Measurements from ENCODE around the gene CDC14B. TPM values are rescaled to one million over a fixed set of nuclear protein-coding genes. Genes with fewer than 3 reads are reported as not detected.

Gene CDC14B
- total RNA-seq, 6 donors from 2014 or later = 6.0 to 28.5 (median 12.7) TPM

DNA sequence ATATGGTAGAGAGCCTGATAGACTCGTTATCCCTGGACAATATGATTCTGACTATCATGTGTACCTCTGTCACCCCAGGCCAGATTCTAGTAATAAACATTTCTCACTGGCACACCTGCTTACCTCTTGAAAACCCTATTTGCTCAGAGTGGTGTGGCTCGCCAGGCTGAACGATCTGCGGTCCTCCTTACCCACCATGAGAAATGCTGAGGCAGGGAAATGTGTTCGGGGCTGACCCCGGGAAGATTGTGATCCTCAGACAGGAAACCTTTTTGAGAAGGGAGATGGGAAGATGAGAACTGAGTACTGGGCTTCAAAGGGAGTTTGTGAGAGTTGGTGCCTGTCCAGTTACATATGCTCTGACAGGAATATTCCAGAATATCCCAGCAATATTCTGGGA is 46.1 kb upstream of the CDC14B start:
- no peaks in the 10 kb centered on the region for H3K36me3 ChIP-seq
- H3K27me3 ChIP-seq = no peaks in the 10 kb centered on the region
- H3K9me3 ChIP-seq = no peaks in the 10 kb centered on the region
- WGBS, 2 donors = 86 to 89% methylated on average over 6 of the region's 6 CpGs
- ATAC-seq (ENCODE audit: low FRiP score in 2 of 2) = no peak
- H3K27ac ChIP-seq = no peak overlapping the region
- DNase-seq = no peak
- H3K4me3 ChIP-seq = no peak overlapping the region
- TF ChIP-seq POLR2AphosphoS5 (IDR thresholded peaks at IDR 0.05) (no peak), POLR2A (IDR thresholded peaks at IDR 0.05) (no peak), EP300 (IDR thresholded peaks at IDR 0.05) (no peak)
- H3K4me1 ChIP-seq = no peaks in the 10 kb centered on the region

DNA sequence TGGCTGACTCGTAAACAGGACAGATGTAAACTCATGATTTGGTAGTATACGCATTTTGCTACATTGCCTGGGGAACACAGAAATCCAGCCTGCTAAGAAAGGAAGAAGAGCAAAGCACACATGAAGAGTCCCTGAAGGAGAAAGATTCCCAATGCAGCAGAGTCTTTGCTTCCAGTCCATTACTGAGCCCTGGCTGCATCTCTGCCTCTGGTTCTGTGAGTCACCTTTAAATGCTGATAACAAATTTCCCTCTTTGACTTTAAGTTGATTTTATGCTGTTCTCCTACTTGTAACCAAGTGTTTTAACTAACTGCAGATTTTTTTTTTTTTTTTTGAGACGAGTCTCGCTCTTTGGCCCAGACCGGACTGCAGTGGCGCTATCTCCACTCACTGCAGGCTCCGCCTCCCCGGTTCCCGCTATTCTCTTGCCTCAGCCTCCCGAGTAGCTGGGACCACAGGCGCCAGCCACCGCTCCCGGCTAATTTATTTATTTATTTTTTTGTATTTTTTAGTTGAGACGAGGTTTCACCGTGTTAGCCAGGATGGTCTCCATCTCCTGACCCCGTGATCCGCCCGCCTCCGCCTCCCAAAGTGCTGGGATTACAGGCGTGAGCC is 44.0 kb upstream of the CDC14B start:
- Histone ChIP-seq H3K27ac (no peak overlapping the region), H3K4me3 (no peak overlapping the region), H3K36me3 (no peaks in the 10 kb centered on the region), H3K27me3 (no peaks in the 10 kb centered on the region), H3K9me3 (no peaks in the 10 kb centered on the region), H3K4me1 (no peaks in the 10 kb centered on the region)
- WGBS, 2 donors = 93 to 95% methylated on average over 20 of the region's 20 CpGs
- DNase-seq = no peak
- ATAC-seq (ENCODE audit: low FRiP score in 2 of 2) = no peak
- TF ChIP-seq, protein P1, sequence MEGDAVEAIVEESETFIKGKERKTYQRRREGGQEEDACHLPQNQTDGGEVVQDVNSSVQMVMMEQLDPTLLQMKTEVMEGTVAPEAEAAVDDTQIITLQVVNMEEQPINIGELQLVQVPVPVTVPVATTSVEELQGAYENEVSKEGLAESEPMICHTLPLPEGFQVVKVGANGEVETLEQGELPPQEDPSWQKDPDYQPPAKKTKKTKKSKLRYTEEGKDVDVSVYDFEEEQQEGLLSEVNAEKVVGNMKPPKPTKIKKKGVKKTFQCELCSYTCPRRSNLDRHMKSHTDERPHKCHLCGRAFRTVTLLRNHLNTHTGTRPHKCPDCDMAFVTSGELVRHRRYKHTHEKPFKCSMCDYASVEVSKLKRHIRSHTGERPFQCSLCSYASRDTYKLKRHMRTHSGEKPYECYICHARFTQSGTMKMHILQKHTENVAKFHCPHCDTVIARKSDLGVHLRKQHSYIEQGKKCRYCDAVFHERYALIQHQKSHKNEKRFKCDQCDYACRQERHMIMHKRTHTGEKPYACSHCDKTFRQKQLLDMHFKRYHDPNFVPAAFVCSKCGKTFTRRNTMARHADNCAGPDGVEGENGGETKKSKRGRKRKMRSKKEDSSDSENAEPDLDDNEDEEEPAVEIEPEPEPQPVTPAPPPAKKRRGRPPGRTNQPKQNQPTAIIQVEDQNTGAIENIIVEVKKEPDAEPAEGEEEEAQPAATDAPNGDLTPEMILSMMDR (IDR thresholded peaks at IDR 0.05) = no peak
- TF ChIP-seq POLR2A (IDR thresholded peaks at IDR 0.05) (no peak), EP300 (IDR thresholded peaks at IDR 0.05) (no peak), POLR2AphosphoS5 (IDR thresholded peaks at IDR 0.05) (no peak)

DNA sequence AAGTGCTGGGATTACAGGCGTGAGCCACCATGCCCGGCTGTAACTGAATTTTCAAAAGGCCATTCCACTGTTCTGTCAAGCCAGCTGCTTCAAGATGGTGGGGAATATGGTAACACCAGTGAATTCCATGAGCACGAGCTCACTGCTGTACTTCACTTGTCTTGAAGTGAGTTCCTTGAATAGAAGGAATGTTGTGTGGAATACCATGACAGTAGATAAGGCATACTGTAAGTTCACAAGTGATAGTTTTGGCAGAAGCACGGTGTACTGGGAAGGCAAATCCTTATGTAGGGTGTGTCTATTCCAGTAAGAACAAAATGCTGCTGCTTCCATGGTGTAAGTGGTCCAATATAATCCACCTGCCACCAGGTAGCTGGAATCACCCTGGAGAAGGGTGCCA is 42.1 kb upstream of the CDC14B start:
- no peak overlapping the region for H3K4me3 ChIP-seq
- 73 to 94% methylated on average over 4 of the region's 4 CpGs for WGBS, 2 donors
- H3K4me1 ChIP-seq = peaks cover 0 to 7% (median 3%) of the 10 kb centered on the region in 4 donors
- DNase-seq (no peak), ATAC-seq (ENCODE audit: low FRiP score in 2 of 2) (peak in 1 of 2 donors; percentile 51)
- H3K9me3 ChIP-seq = no peaks in the 10 kb centered on the region
- H3K27me3 ChIP-seq = no peaks in the 10 kb centered on the region
- H3K36me3 ChIP-seq = no peaks in the 10 kb centered on the region
- peak in 1 of 4 donors; percentile 57 for TF ChIP-seq EP300 (IDR thresholded peaks at IDR 0.05)
- peak in 1 of 2 donors; percentile 42 for TF ChIP-seq POLR2AphosphoS5 (IDR thresholded peaks at IDR 0.05)
- no peak for TF ChIP-seq POLR2A (IDR thresholded peaks at IDR 0.05)
- TF ChIP-seq, protein P1 (IDR thresholded peaks at IDR 0.05) = no peak
- no peak overlapping the region for H3K27ac ChIP-seq

DNA sequence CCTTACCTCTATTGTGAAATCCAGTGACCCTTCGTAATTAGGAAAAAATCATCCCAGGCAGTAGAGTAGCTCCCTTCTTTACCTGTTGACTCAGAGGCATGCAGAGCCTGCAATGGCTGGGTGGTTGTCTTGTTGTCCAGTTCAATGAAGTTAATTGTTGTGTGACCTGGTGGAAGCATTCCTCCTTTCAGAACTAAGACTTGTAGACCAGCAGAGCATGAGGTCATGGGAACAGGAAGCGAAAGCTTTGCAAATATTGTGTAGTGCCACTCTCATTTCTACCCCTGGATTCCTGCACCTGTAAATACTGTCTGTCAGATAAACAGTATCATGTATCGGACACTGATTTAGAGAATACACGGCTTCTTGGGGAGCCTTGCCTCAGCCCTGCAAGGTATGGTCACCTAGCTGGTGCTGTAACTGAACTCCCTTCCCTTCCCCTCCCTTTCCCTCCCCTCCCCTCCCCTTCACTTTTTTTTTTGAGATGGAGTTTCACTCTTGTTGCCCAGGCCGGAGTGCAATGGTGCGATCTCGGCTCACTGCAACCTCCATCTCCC is 41.1 kb upstream of the CDC14B start:
- no peak for DNase-seq
- WGBS, 2 donors = 86 to 94% methylated on average over 7 of the region's 7 CpGs
- H3K27me3 ChIP-seq = no peaks in the 10 kb centered on the region

DNA sequence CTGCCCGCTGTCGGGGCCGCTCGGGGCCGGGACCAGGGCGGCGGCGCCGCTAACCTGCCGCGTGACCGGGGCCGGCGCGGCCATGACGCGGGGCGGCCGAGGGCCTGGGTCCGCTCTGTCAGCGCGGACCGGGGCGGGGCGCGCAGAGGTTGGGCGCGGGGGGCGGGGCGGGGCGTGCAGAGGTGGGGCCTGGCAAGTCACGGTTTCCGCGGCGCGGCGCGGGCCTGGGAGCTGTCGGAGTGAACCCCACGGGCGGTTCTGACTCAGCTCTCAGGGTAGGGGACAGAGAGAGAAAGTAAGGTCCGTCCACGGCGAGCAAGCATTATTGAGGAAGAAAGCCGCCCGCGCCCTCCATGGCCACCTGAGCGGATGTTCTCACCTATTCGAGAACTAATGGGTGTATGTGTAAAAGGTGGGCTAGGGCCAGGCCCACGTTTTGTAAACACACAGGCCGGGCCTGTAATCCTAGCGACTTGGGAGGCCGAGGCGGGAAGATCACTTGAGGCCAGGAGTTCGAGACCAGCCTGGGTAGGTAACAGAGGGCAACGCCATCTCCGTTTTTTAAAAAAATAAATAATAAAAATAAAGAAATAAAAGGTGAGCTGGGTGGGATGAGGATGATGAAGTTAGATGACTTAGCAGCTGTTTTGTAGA is 35.7 kb upstream of the CDC14B start, which contains the start of gene PRXL2C:
Gene PRXL2C, minus strand, starts transcription at position 120 of the 654 bp plus-strand sequence. Its CDS starts 36 bp downstream, at position 84.
- Histone ChIP-seq H3K27ac (peak within 1 kb of the TSS; percentile 94 to 98 (median 96)), H3K4me3 (peak within 1 kb of the TSS; percentile 38 to 71 (median 64)), H3K9me3 (no peaks in the 10 kb centered on the region), H3K36me3 (peaks cover 3 to 15% (median 8%) of the 10 kb centered on the region in 4 donors), H3K27me3 (no peaks in the 10 kb centered on the region), H3K4me1 (peaks cover 8 to 30% (median 13%) of the 10 kb centered on the region in 4 donors)
- peak; percentile 90 to 99 for DNase-seq
- 6 to 12% methylated on average over 18 to 26 of the region's 57 CpGs for WGBS, 2 donors
- ATAC-seq (ENCODE audit: low FRiP score in 2 of 2) = peak; percentile 91 to 92
- TF ChIP-seq, protein P1 (IDR thresholded peaks at IDR 0.05) = no peak
- no peak for TF ChIP-seq EP300 (IDR thresholded peaks at IDR 0.05)
- no peak for TF ChIP-seq POLR2A (IDR thresholded peaks at IDR 0.05)
- no peak for TF ChIP-seq POLR2AphosphoS5 (IDR thresholded peaks at IDR 0.05)

More for the DNA sequence above, 41.1 kb upstream of the CDC14B start:
- H3K4me1 ChIP-seq = peaks cover 0 to 16% (median 5%) of the 10 kb centered on the region in 4 donors
- no peak overlapping the region for H3K4me3 ChIP-seq
- H3K9me3 ChIP-seq = no peaks in the 10 kb centered on the region
- no peaks in the 10 kb centered on the region for H3K36me3 ChIP-seq
- no peak for TF ChIP-seq POLR2AphosphoS5 (IDR thresholded peaks at IDR 0.05)
- TF ChIP-seq, protein P1 (IDR thresholded peaks at IDR 0.05) = no peak
- TF ChIP-seq POLR2A (IDR thresholded peaks at IDR 0.05) = no peak
- TF ChIP-seq EP300 (IDR thresholded peaks at IDR 0.05) = no peak
- H3K27ac ChIP-seq = no peak overlapping the region
- ATAC-seq (ENCODE audit: low FRiP score in 2 of 2) = no peak

Measured in upper lobe of left lung (tissue), 6 donors.